Testis (tissue), 3 donors: ENCODE results near the gene CEP290. TPM values are rescaled to one million over a fixed set of nuclear protein-coding genes. Genes with fewer than 3 reads are reported as not detected.

Source experiments
- DNase-seq: peaks from one replicate; pipeline ENCODE4 v3.0.0-alpha.2; 2019
- H3K27ac ChIP-seq, 2 donors: fragments of 200-600 bp; sonication (generic); one replicate each; pipeline ENCODE4 v1.5.1; 2019
- H3K27me3 ChIP-seq: fragments of 200-600 bp; sonication (generic); one replicate; pipeline ENCODE4 v1.5.1; 2019
- H3K36me3 ChIP-seq: fragments of 200-600 bp; sonication (generic); one replicate; pipeline ENCODE4 v1.5.1; 2017; ENCODE audit warnings: low read depth; ENCODE audit errors: missing control alignments
- H3K4me1 ChIP-seq: fragments of 200-600 bp; sonication (generic); one replicate; pipeline ENCODE4 v1.5.1; 2019
- H3K4me3 ChIP-seq, 2 donors: fragments of 200-600 bp; sonication (generic); one replicate each; pipeline ENCODE4 v1.5.1; 2017 to 2019
- H3K9me3 ChIP-seq: fragments of 200-600 bp; sonication (generic); one replicate; pipeline ENCODE4 v1.5.1; 2017
- CTCF ChIP-seq, 3 experiments: fragments of 450-650 bp in 2 of 3; fragments of 200-600 bp in 1 of 3; sonication (generic) in 1 of 3; IDR thresholded peaks; one replicate each; pipeline ENCODE4 v1.5.1; 2016 to 2019; ENCODE audit warnings: antibody characterized with exemption in 3 of 3, mild to moderate bottlenecking in 2 of 3, moderate library complexity in 1 of 3
- POLR2A ChIP-seq: fragments of 450-650 bp; IDR thresholded peaks from one replicate; pipeline ENCODE4 v1.6.1; 2017; ENCODE audit warnings: antibody characterized with exemption, mild to moderate bottlenecking, moderate library complexity
- WGBS, 2 donors: methylation state at CpG; one replicate each; pipeline ENCODE4 v1.1.5; 2018; 5-methylcytosine and 5-hydroxymethylcytosine counted together
- intact Hi-C: fragments of 100-400 bp; cut with DNase I; formaldehyde crosslinking; loops from one replicate; pipeline ENCODE4 v1.15.1; 2023; ENCODE audit warnings: low total_unique reads
- polyA plus RNA-seq: library from polyadenylated mRNA; stranded (reverse); fragments of 350-450 nt; fragmentation: Illumina TruSeq; extraction: RNeasy Lipid Tissue Mini Kit (QIAGEN cat#74804); gene quantifications from one replicate; pipeline ENCODE4 v1.2.3, GENCODE V29; 2014; ENCODE audit warnings: low read depth, low replicate concordance; ENCODE audit not compliant: insufficient read depth
- total RNA-seq, 2 donors: library from RNA; depleted of rRNA; stranded (reverse); fragments of >200 nt; gene quantifications; one replicate each; pipeline ENCODE4 v1.2.3, GENCODE V29; 2016

The CEP290 gene
- total and polyA plus RNA-seq, 3 donors from 2014 or later, result 5.0 to 48.5 (median 46.0) TPM

- no peaks in the 10 kb centered on the region for H3K27me3 ChIP-seq
- no peak overlapping the region for H3K4me3 ChIP-seq
- H3K27ac ChIP-seq, result no peak overlapping the region
- WGBS, 2 donors, result 89 to 93% methylated on average over 3 of the region's 3 CpGs
- TF ChIP-seq POLR2A, result no peak
- no peak for TF ChIP-seq CTCF (IDR thresholded peaks at IDR 0.05)
- no peaks in the 10 kb centered on the region for H3K36me3 ChIP-seq
- no peak for DNase-seq
- intact Hi-C loops, result no loop called here
- H3K4me1 ChIP-seq, result no peaks in the 10 kb centered on the region
- H3K9me3 ChIP-seq, result no peaks in the 10 kb centered on the region
Measured at GRCh38 chr12:88083634-88084033, 58.3 kb downstream of the CEP290 start.

- Histone ChIP-seq H3K9me3 (no peaks in the 10 kb centered on the region), H3K27ac (no peak overlapping the region), H3K4me3 (no peak overlapping the region), H3K4me1 (no peaks in the 10 kb centered on the region), H3K27me3 (no peaks in the 10 kb centered on the region), H3K36me3 (peaks cover 2% of the 10 kb centered on the region)
- intact Hi-C loops, result no loop called here
- no peak for TF ChIP-seq CTCF (IDR thresholded peaks at IDR 0.05)
- TF ChIP-seq POLR2A, result no peak
- no peak for DNase-seq
Measured at GRCh38 chr12:88081247-88081646, 60.6 kb downstream of the CEP290 start.

- intact Hi-C loops, result no loop called here
- Histone ChIP-seq H3K27me3 (no peaks in the 10 kb centered on the region), H3K27ac (no peak overlapping the region), H3K36me3 (no peaks in the 10 kb centered on the region), H3K4me3 (no peak overlapping the region), H3K4me1 (no peaks in the 10 kb centered on the region), H3K9me3 (no peaks in the 10 kb centered on the region)
- WGBS, 2 donors, result 89 to 96% methylated on average over 9 of the region's 9 CpGs
- TF ChIP-seq POLR2A (no peak), CTCF (IDR thresholded peaks at IDR 0.05) (no peak)
- DNase-seq, result no peak
Measured at GRCh38 chr12:88067301-88067700, 74.6 kb downstream of the CEP290 start.

GRCh38 chr12:88063375-88063774 is 78.5 kb downstream of the CEP290 start:
- H3K4me1 ChIP-seq, result no peaks in the 10 kb centered on the region
- no peaks in the 10 kb centered on the region for H3K9me3 ChIP-seq
- 87 to 94% methylated on average over 2 of the region's 2 CpGs for WGBS, 2 donors
- intact Hi-C loops, result no loop called here
- DNase-seq, result no peak
- H3K4me3 ChIP-seq, result no peak overlapping the region
- no peak overlapping the region for H3K27ac ChIP-seq
- no peaks in the 10 kb centered on the region for H3K27me3 ChIP-seq
- H3K36me3 ChIP-seq, result no peaks in the 10 kb centered on the region
- TF ChIP-seq CTCF (IDR thresholded peaks at IDR 0.05), result no peak

GRCh38 chr12:88062474-88062873 is 79.4 kb downstream of the CEP290 start:
- Histone ChIP-seq H3K4me3 (no peak overlapping the region), H3K27ac (no peak overlapping the region), H3K27me3 (no peaks in the 10 kb centered on the region), H3K36me3 (no peaks in the 10 kb centered on the region), H3K9me3 (no peaks in the 10 kb centered on the region), H3K4me1 (no peaks in the 10 kb centered on the region)
- intact Hi-C loops, result no loop called here
- TF ChIP-seq POLR2A (no peak), CTCF (IDR thresholded peaks at IDR 0.05) (no peak)
- no peak for DNase-seq
- WGBS, 2 donors, result 90 to 92% methylated on average over 1 of the region's 1 CpG
